T-helper 1 cell treated with Interleukin-12 subunit alpha and Interleukin-12 subunit beta and Interleukin-4 antibody, amounts not matched to agents 30 μg/mL and 1 μg/mL, for 36 hours (primary cell): ENCODE data around the gene ZBTB8A.
"Not testable (repeated sequence)": the region's sequence is repeated elsewhere in the genome, so short reads cannot be mapped to it uniquely, and the experiment has no call there.

Experiments
- H3K27ac Mint-ChIP-seq: one replicate; pipeline ENCODE4 v1.8.0; 2021; ENCODE audit warnings: mild to moderate bottlenecking, mixed read lengths
- H3K27me3 Mint-ChIP-seq: one replicate; pipeline ENCODE4 v1.8.0; 2021; ENCODE audit warnings: low read depth, mixed read lengths
- H3K36me3 Mint-ChIP-seq: one replicate; pipeline ENCODE4 v1.8.0; 2021; ENCODE audit warnings: low read depth, mixed read lengths
- H3K4me1 Mint-ChIP-seq: one replicate; pipeline ENCODE4 v1.8.0; 2021; ENCODE audit warnings: low read depth, mixed read lengths
- H3K4me3 Mint-ChIP-seq: one replicate; pipeline ENCODE4 v1.8.0; 2021; ENCODE audit warnings: mild to moderate bottlenecking, moderate library complexity, mixed read lengths
- H3K9me3 Mint-ChIP-seq: one replicate; pipeline ENCODE4 v1.8.0; 2021; ENCODE audit warnings: mixed read lengths

The ZBTB8A gene

GRCh38 chr1:32557035-32557434, 17.8 kb downstream of the ZBTB8A start:
- H3K4me3 Mint-ChIP-seq, H3K36me3 Mint-ChIP-seq, H3K4me1 Mint-ChIP-seq, H3K27ac Mint-ChIP-seq, H3K9me3 Mint-ChIP-seq: not testable (repeated sequence)
- H3K27me3 Mint-ChIP-seq = peaks cover 14% of the 10 kb centered on the region

GRCh38 chr1:32557812-32558211, 18.6 kb downstream of the ZBTB8A start:
- peaks cover 14% of the 10 kb centered on the region for H3K27me3 Mint-ChIP-seq
- H3K4me1 Mint-ChIP-seq = no peaks in the 10 kb centered on the region
- H3K4me3 Mint-ChIP-seq = no peak overlapping the region
- H3K36me3 Mint-ChIP-seq = no peaks in the 10 kb centered on the region
- H3K27ac Mint-ChIP-seq = no peak overlapping the region
- H3K9me3 Mint-ChIP-seq = no peaks in the 10 kb centered on the region

GRCh38 chr1:32568929-32569328, 29.7 kb downstream of the ZBTB8A start:
- Mint-ChIP-seq H3K27me3 (peaks cover 16% of the 10 kb centered on the region), H3K4me3 (no peak overlapping the region), H3K4me1 (no peaks in the 10 kb centered on the region), H3K36me3 (no peaks in the 10 kb centered on the region), H3K9me3 (no peaks in the 10 kb centered on the region), H3K27ac (no peak overlapping the region)

- Mint-ChIP-seq H3K9me3 (no peaks in the 10 kb centered on the region), H3K27ac (no peak overlapping the region), H3K4me1 (no peaks in the 10 kb centered on the region), H3K27me3 (peaks cover 3% of the 10 kb centered on the region), H3K36me3 (no peaks in the 10 kb centered on the region), H3K4me3 (no peak overlapping the region)
Observed at GRCh38 chr1:32580348-32581017, 41.3 kb downstream of the ZBTB8A start.

- H3K9me3 Mint-ChIP-seq = no peaks in the 10 kb centered on the region
- peaks cover 10% of the 10 kb centered on the region for H3K27me3 Mint-ChIP-seq
Observed at GRCh38 chr1:32592943-32593342, 53.7 kb downstream of the ZBTB8A start.

GRCh38 chr1:32600034-32600433, 60.8 kb downstream of the ZBTB8A start:
- no peak overlapping the region for H3K27ac Mint-ChIP-seq
- H3K27me3 Mint-ChIP-seq = peaks cover 6% of the 10 kb centered on the region

More at GRCh38 chr1:32592943-32593342, 53.7 kb downstream of the ZBTB8A start:
- no peak overlapping the region for H3K27ac Mint-ChIP-seq
- no peaks in the 10 kb centered on the region for H3K36me3 Mint-ChIP-seq
- no peak overlapping the region for H3K4me3 Mint-ChIP-seq
- H3K4me1 Mint-ChIP-seq = no peaks in the 10 kb centered on the region

GRCh38 chr1:32605711-32606424, 66.6 kb downstream of the ZBTB8A start:
- Mint-ChIP-seq H3K9me3 (no peaks in the 10 kb centered on the region), H3K4me3 (no peak overlapping the region), H3K4me1 (no peaks in the 10 kb centered on the region), H3K36me3 (no peaks in the 10 kb centered on the region), H3K27ac (no peak overlapping the region), H3K27me3 (no peaks in the 10 kb centered on the region)

More at GRCh38 chr1:32600034-32600433, 60.8 kb downstream of the ZBTB8A start:
- Mint-ChIP-seq H3K4me1 (no peaks in the 10 kb centered on the region), H3K9me3 (no peaks in the 10 kb centered on the region), H3K36me3 (no peaks in the 10 kb centered on the region), H3K4me3 (no peak overlapping the region)

- Mint-ChIP-seq H3K36me3 (no peaks in the 10 kb centered on the region), H3K4me3 (no peak overlapping the region), H3K4me1 (no peaks in the 10 kb centered on the region), H3K27ac (no peak overlapping the region), H3K9me3 (no peaks in the 10 kb centered on the region), H3K27me3 (no peaks in the 10 kb centered on the region)
Observed at GRCh38 chr1:32606565-32607371, 67.5 kb downstream of the ZBTB8A start.

GRCh38 chr1:32609180-32609579, 70.0 kb downstream of the ZBTB8A start:
- Mint-ChIP-seq H3K27me3 (no peaks in the 10 kb centered on the region), H3K4me1 (peaks cover 5% of the 10 kb centered on the region), H3K9me3 (no peaks in the 10 kb centered on the region), H3K4me3 (no peak overlapping the region), H3K27ac (no peak overlapping the region), H3K36me3 (peaks cover 1% of the 10 kb centered on the region)

- Mint-ChIP-seq H3K27ac (no peak overlapping the region), H3K27me3 (no peaks in the 10 kb centered on the region), H3K4me1 (peaks cover 5% of the 10 kb centered on the region), H3K4me3 (peak overlapping the region; percentile 59), H3K36me3 (peaks cover 1% of the 10 kb centered on the region), H3K9me3 (no peaks in the 10 kb centered on the region)
Observed at GRCh38 chr1:32611859-32612188, 72.6 kb downstream of the ZBTB8A start.

GRCh38 chr1:32612189-32612881, 73.1 kb downstream of the ZBTB8A start:
- Mint-ChIP-seq H3K4me3 (peak overlapping the region; percentile 59), H3K27ac (no peak overlapping the region)

GRCh38 chr1:32613472-32613871, 74.2 kb downstream of the ZBTB8A start:
- Mint-ChIP-seq H3K27me3 (no peaks in the 10 kb centered on the region), H3K27ac (no peak overlapping the region), H3K4me1 (peaks cover 5% of the 10 kb centered on the region), H3K4me3 (peak overlapping the region; percentile 15), H3K9me3 (no peaks in the 10 kb centered on the region), H3K36me3 (peaks cover 1% of the 10 kb centered on the region)

More at GRCh38 chr1:32612189-32612881, 73.1 kb downstream of the ZBTB8A start:
- H3K4me1 Mint-ChIP-seq = peaks cover 5% of the 10 kb centered on the region
- no peaks in the 10 kb centered on the region for H3K9me3 Mint-ChIP-seq
- no peaks in the 10 kb centered on the region for H3K27me3 Mint-ChIP-seq
- H3K36me3 Mint-ChIP-seq = peaks cover 1% of the 10 kb centered on the region

GRCh38 chr1:32618673-32619221, 79.5 kb downstream of the ZBTB8A start:
- H3K27me3 Mint-ChIP-seq = no peaks in the 10 kb centered on the region
- peaks cover 15% of the 10 kb centered on the region for H3K4me1 Mint-ChIP-seq
- H3K36me3 Mint-ChIP-seq = peaks cover 20% of the 10 kb centered on the region
- no peak overlapping the region for H3K4me3 Mint-ChIP-seq
- no peak overlapping the region for H3K27ac Mint-ChIP-seq
- H3K9me3 Mint-ChIP-seq = no peaks in the 10 kb centered on the region
